ENCODE data around the gene NFATC2.

The NFATC2 gene

GRCh38 chr20:51469578-51470498, 72.7 kb downstream of the NFATC2 start:
- Histone ChIP-seq H3K27ac (no peak overlapping the region), H3K36me3 (replicated peaks) (no peaks in the 10 kb centered on the region)
- no peak for TF ChIP-seq CTCF (IDR thresholded peaks at IDR 0.05; ENCODE audit: low read depth, low read length, missing control alignments)

GRCh38 chr20:51469046-51469445, 73.5 kb downstream of the NFATC2 start:
- Histone ChIP-seq H3K36me3 (replicated peaks) (no peaks in the 10 kb centered on the region), H3K27ac (no peak overlapping the region), H3K4me3 (ENCODE audit: low read depth, low read length) (no peak overlapping the region), H3K27me3 (replicated peaks) (no peaks in the 10 kb centered on the region)
- no peak for TF ChIP-seq CTCF (IDR thresholded peaks at IDR 0.05; ENCODE audit: low read depth, low read length, missing control alignments)
- in situ Hi-C loops (cut with HindIII; ENCODE audit: low pct_ligation_motif_present, low sequenced_read_pairs) = no loop called here
- DNase-seq = no peak

More at GRCh38 chr20:51469578-51470498, 72.7 kb downstream of the NFATC2 start:
- DNase-seq = no peak
- in situ Hi-C loops (cut with HindIII; ENCODE audit: low pct_ligation_motif_present, low sequenced_read_pairs) = no loop called here
- H3K4me3 ChIP-seq (ENCODE audit: low read depth, low read length) = no peak overlapping the region
- H3K27me3 ChIP-seq (replicated peaks) = no peaks in the 10 kb centered on the region

- Histone ChIP-seq H3K4me3 (ENCODE audit: low read depth, low read length) (no peak overlapping the region), H3K36me3 (replicated peaks) (no peaks in the 10 kb centered on the region), H3K27me3 (replicated peaks) (no peaks in the 10 kb centered on the region), H3K27ac (no peak overlapping the region)
- no peak for DNase-seq
- in situ Hi-C loops (cut with HindIII; ENCODE audit: low pct_ligation_motif_present, low sequenced_read_pairs) = no loop called here
- TF ChIP-seq CTCF (IDR thresholded peaks at IDR 0.05; ENCODE audit: low read depth, low read length, missing control alignments) = no peak
Observed at GRCh38 chr20:51468636-51469035, 73.9 kb downstream of the NFATC2 start.

- no peak for DNase-seq
- H3K4me3 ChIP-seq (ENCODE audit: low read depth, low read length) = no peak overlapping the region
- no peaks in the 10 kb centered on the region for H3K27me3 ChIP-seq (replicated peaks)
- TF ChIP-seq CTCF (IDR thresholded peaks at IDR 0.05; ENCODE audit: low read depth, low read length, missing control alignments) = no peak
- H3K27ac ChIP-seq = no peak overlapping the region
- no peaks in the 10 kb centered on the region for H3K36me3 ChIP-seq (replicated peaks)
- in situ Hi-C loops (cut with HindIII; ENCODE audit: low pct_ligation_motif_present, low sequenced_read_pairs) = no loop called here
Observed at GRCh38 chr20:51467956-51468626, 74.4 kb downstream of the NFATC2 start.

GRCh38 chr20:51463998-51464397, 78.5 kb downstream of the NFATC2 start:
- H3K27ac ChIP-seq = no peak overlapping the region
- no peaks in the 10 kb centered on the region for H3K27me3 ChIP-seq (replicated peaks)
- H3K4me3 ChIP-seq (ENCODE audit: low read depth, low read length) = no peak overlapping the region
- in situ Hi-C loops (cut with HindIII; ENCODE audit: low pct_ligation_motif_present, low sequenced_read_pairs) = no loop called here
- H3K36me3 ChIP-seq (replicated peaks) = no peaks in the 10 kb centered on the region
- DNase-seq = no peak
- no peak for TF ChIP-seq CTCF (IDR thresholded peaks at IDR 0.05; ENCODE audit: low read depth, low read length, missing control alignments)
